HG03280 (cell line): Measurements from ENCODE around the gene CES4A.
"Not testable (repeated sequence)": the region's sequence is repeated elsewhere in the genome, so short reads cannot be mapped to it uniquely, and the experiment has no call there.

Source experiments
- ATAC-seq: cut with Tn5 transposase; IDR thresholded peaks from one replicate; pipeline ENCODE4 v1.9.1; 2021; ENCODE audit warnings: mild to moderate bottlenecking, moderate library complexity; ENCODE audit not compliant: unreplicated experiment

The CES4A gene

GRCh38 chr16:66955363-66956153 lies 32.8 kb upstream of the CES4A start:
- ATAC-seq: not testable (repeated sequence)

GRCh38 chr16:66956154-66956457 lies 32.3 kb upstream of the CES4A start:
- not testable (repeated sequence) for ATAC-seq

- ATAC-seq: no peak
Observed at GRCh38 chr16:66958857-66959703, 29.3 kb upstream of the CES4A start.

DNA sequence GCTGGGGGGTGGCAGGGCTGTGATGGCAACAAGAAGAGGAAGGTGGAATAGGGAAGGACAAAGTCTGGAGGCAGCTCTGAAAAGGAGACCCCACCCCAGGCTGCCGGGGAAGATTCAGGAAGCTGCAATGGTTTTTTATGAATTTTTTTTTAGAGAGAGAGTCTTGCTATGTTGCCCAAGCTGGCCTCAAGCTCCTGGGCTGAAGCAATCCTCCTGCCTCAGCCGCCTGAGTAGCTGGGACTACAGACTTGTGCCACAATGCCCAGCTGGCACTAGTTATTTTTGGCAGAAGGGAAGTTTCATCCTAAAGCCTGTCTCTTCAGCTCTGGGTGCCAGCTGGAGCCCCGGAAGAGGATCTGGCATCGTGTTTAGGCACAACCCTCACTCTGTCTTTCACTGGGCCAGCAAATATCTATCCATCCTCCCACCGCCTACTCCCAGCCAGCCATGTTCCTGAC lies 28.7 kb upstream of the CES4A start:
- ATAC-seq: no peak

DNA sequence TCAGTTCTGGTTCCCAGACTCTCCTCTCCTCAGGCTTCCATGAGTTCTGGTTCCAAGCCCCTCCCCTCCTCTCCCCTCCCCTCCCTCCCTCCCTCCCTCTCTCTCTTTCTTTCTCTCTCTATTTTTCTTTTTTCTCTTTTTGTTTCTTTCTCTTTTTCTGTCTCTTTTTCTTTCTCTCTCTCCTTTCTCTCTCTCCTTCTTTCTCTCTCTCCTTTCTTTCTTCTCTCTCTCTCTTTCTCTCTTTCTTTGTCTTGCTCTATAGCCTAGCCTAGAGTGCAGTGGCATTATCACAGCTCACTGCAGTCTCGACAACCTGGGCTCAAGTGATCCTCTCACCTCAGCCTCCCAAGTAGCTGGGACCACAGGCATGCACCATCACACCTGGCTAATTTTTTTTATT lies 28.1 kb upstream of the CES4A start:
- ATAC-seq: no peak

DNA sequence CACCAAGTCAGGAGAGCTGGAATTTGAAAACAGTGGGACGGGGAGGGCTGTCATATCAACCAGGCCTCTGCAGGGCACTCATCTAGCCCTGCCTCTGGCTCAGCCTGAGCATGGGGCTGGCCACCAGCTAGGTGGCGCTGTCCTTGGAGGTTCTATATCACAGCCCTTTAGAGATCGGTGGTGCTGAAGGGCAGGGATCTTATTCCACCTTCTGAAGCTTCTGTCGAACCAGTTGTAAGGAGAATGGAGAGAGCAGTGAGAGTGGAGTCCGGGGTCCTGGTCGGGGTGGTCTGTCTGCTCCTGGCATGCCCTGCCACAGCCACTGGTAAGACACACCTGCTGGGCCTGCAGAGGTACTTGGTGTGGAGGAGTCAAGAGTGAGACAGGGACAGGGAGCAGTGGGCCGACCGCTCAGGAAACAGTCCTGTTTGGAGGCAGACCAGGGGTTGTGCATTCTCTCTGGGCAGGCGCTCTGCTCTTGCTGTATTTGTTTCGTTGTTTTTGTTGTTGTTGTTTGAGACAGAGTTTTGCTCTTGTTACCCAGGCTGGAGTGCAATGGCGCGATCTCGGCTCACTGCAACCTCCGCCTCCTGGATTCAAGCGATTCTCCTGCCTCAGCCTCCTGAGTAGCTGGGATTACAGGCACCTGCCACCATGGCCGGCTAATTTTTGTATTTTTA lies 27.2 kb upstream of the CES4A start, which contains the start of gene CES3:
Gene CES3 (plus strand): TSS at position 202 of the 680 bp plus-strand sequence. CDS start 42 bp downstream, at position 244.
- ATAC-seq: peak; percentile 78

DNA sequence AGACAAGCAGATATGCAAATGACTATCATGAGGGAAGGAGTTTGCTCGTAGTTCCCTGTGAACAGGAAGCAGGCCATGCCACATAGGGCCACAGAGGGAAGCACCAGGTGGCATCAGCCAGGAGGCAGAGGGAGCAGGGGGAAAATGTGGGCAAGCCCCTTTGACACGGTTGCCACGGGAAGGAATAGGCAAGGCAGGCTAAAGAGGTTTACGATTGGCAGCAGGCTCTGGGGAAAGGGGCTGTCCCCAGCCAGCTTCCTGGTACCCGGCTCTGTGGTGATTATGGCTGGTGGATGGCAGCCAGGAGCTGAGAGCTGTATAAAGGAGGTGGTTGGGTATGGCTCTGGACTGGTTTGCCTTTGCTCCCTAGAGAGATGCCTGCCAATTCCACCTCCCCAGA lies 26.5 kb upstream of the CES4A start:
- ATAC-seq: no peak

- no peak for ATAC-seq
Observed at GRCh38 chr16:66964049-66964448, 24.3 kb upstream of the CES4A start.

- ATAC-seq: no peak
Observed at GRCh38 chr16:66968847-66969246, 19.5 kb upstream of the CES4A start.

DNA sequence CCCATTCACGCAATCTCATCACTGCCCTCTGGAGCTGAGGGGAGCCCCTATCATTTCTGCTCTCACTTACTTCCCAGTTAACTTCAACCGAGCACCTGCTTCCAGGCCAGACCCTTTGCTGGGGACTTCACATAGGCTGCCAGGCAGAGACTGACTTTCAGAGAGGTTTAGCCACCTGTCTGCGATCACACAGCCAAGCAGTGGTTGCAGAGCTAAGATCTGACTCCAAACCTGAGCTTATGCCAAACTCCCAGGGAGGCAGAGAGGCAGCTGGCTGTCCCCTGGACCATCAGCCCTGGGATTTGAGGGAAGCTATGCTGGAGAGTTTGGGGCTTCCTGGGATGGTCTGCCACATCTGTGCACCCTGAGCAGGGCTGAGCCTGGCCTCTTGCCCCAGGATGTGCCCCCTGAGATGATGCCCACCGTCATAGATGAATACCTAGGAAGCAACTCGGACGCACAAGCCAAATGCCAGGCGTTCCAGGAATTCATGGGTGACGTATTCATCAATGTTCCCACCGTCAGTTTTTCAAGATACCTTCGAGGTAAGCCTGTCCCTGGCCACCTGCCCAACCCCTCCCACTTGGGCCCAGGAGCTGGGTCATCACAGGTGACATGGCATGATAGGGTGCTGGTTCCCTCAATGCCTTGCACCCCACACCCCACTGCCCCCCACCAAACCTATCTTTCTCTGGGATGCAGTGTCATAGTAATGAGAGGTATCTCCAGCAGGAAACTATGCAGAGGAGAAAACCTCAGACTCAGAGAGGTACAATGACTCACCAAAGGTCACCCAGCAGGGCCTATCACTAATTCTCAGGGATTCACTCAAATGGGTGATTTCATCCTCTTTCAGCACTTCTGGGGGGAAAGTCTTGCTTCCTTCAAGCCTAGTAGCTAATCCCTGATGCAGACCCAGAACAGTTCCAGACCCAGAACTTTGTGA lies 17.3 kb upstream of the CES4A start:
- ATAC-seq: no peak

DNA sequence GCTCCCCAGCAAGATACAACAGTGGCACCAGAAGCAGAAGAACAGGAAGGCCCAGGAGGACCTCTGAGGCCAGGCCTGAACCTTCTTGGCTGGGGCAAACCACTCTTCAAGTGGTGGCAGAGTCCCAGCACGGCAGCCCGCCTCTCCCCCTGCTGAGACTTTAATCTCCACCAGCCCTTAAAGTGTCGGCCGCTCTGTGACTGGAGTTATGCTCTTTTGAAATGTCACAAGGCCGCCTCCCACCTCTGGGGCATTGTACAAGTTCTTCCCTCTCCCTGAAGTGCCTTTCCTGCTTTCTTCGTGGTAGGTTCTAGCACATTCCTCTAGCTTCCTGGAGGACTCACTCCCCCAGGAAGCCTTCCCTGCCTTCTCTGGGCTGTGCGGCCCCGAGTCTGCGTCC lies 15.4 kb upstream of the CES4A start:
- no peak for ATAC-seq

- ATAC-seq: no peak
Observed at GRCh38 chr16:66973716-66974115, 14.7 kb upstream of the CES4A start.

DNA sequence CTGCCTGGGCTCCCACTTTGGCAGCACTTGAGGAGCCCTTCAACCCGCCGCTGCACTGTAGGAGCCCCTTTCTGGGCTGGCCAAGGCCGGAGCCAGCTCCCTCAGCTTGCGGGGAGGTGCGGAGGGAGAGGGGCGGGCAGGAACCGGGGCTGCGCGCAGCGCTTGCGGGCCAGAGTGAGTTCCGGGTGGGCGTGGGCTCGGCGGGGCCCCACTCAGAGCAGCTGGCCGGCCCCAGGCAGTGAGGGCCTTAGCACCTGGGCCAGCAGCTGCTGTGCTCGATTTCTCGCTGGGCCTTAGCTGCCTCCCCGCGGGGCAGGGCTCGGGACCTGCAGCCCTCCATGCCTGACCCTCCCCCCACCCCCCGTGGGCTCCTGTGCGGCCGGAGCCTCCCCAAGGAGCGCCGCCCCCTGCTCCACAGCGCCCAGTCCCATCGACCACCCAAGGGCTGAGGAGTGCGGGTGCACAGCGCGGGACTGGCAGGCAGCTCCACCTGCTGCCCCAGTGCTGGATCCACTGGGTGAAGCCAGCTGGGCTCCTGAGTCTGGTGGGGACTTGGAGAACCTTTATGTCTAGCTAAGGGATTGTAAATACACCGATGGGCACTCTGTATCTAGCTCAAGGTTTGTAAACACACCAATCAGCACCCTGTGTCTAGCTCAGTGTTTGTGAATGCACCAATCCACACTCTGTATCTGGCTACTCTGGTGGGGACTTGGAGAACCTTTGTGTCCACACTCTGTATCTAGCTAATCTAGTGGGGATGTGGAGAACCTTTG lies 14.0 kb upstream of the CES4A start:
- not testable (repeated sequence) for ATAC-seq

DNA sequence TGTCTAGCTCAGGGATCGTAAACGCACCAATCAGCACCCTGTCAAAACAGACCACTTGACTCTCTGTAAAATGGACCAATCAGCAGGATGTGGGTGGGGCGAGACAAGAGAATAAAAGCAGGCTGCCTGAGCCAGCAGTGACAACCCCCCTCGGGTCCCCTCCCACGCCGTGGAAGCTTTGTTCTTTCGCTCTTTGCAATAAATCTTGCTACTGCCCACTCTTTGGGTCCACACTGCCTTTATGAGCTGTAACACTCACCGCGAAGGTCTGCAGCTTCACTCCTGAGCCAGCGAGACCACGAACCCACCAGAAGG lies 13.5 kb upstream of the CES4A start:
- not testable (repeated sequence) for ATAC-seq

- ATAC-seq: no peak
Observed at GRCh38 chr16:66975302-66975893, 13.0 kb upstream of the CES4A start.

- ATAC-seq: no peak
Observed at GRCh38 chr16:66976746-66977145, 11.6 kb upstream of the CES4A start.

DNA sequence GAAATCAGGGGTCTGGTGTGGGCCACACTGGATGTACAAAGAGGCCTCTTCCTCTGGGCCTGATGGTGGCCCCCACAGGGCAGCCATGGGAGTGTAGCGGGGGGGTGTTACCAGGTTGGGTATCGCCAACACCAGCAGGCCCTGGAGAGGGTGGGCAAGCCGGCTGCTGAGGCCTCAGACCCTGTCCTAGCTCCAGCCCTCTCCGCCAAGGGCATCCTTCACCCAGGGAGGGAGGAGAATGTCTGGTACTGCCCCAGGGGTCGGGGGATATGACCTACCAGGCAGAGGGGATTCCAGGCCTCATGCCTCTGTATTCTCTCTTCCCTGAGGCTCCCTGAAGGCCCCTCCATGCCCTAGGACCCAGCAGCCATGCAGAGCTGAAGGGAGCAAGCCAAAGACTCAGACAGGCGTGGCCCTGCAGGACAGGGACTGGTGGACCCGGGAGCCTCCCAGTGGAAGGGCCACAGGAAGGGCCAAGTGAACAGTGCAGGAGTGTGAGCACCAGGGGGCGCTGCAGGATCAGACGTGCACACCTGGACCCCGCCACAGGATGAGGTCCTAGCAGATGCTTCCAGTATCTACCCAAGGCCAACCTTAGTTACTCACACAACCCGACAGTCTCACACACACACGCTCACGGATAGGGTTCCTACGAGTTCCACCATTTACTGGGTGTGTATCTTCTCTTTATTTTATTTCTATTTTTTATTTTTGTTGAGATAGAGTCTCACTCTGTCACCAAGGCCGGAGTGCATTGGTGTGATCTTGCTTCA lies 10.9 kb upstream of the CES4A start:
- peak; percentile 86 for ATAC-seq

DNA sequence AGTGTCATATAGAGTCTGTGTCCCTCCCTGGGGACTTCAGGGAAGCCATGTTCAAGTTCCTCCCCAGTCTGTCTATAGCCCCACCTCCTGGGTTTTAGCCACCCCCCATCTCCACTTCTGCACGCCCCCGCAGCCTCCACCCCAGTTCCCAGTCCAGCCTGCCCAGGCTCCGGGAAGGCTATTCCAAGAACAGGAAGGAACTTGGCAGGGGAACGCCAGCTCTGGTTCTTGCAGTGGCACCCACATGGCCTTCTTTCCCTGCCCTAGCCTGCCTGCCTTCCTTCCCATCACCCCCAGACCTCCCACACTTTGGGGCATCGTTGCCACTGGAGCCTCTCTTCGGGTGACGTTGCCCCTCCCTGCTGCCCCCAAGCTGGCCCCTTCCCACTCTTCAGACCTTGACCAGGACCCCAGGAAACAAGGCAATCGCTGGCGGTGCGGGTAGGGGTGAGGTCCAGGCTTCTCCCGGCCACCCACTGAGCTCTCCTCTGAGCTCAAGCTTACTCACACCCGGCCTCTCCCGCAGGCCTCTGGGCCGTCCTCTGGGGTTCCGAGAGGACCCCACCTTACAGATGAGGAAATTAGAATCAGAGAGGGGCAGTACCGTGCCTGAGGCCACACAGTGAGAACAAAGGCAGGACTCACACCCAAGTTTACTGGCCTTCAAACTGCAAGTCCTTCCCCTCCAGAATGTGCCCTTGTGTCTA lies 9.2 kb upstream of the CES4A start:
- ATAC-seq: no peak
